HepG2 (cell line): ENCODE data around the gene SAMD10. TPM values are rescaled to one million over a fixed set of nuclear protein-coding genes. Genes with fewer than 3 reads are reported as not detected.

Experiments used
- ATAC-seq: fragments of 200-7000 bp; cut with Tn5 transposase; 3 replicates; pipeline ENCODE4 v1.9.1; 2020; ENCODE audit warnings: mild to moderate bottlenecking, moderate library complexity
- BruUV-seq: library from RNA; stranded (reverse); fragments of 400-500 nt; replicated peaks from 2 replicates; lab custom pipeline; 2021; lab: Mats Ljungman, UMichigan
- CTCF ChIA-PET: fragments of 300-600 bp; formaldehyde crosslinking; extraction: SDS; loops from one replicate; lab custom pipeline; 2021; ENCODE audit warnings: low total read pairs, inconsistent platforms, low intra/inter-chr PET ratio; lab: Yijun Ruan, JAX
- POLR2A ChIA-PET: fragments of 350-600 bp; sonication (Branson Sonifier 250); formaldehyde crosslinking; loops from one replicate; lab custom pipeline; 2020; ENCODE audit warnings: antibody characterized with exemption, inconsistent platforms; lab: Yijun Ruan, JAX
- DNase-seq: peaks from one replicate; pipeline ENCODE4 v3.0.0-alpha.2; 2015; ENCODE audit warnings: low spot score
- FAIRE-seq: peaks from 3 replicates; lab custom pipeline; 2011; peaks lifted over from hg19 to GRCh38; lab: Jason Lieb, UNC
- H2AFZ ChIP-seq: one replicate; pipeline ENCODE4 v1.6.1; 2011; ENCODE audit warnings: low read length, inconsistent platforms
- H3K27ac ChIP-seq: fragments of 300-600 bp; 3 replicates; pipeline ENCODE4 v1.8.0; 2011; ENCODE audit warnings: mixed run types, mild to moderate bottlenecking, mixed read lengths, low read length, inconsistent platforms; ENCODE audit not compliant: insufficient read depth; ENCODE audit errors: extremely low read length
- H3K27me3 ChIP-seq, 2 experiments: fragments of 200-600 bp in 1 of 2; 2 replicates in 1 of 2; 3 replicates in 1 of 2; pipeline versions ENCODE4 v1.6.0 to v1.8.0; 2011; ENCODE audit warnings: low read length in 2 of 2, mild to moderate bottlenecking in 2 of 2, moderate library complexity in 2 of 2, inconsistent platforms in 1 of 2; ENCODE audit not compliant: insufficient read depth in 2 of 2, control insufficient read depth in 1 of 2
- H3K36me3 ChIP-seq, 2 experiments: fragments of 200-600 bp in 1 of 2; replicated peaks in 1 of 2; 2 replicates in 1 of 2; 3 replicates in 1 of 2; pipeline versions ENCODE4 v1.5.1 to v1.8.0; 2011; ENCODE audit warnings: low read length in 2 of 2, inconsistent platforms in 1 of 2; ENCODE audit not compliant: insufficient read depth in 2 of 2, control insufficient read depth in 1 of 2
- H3K4me1 ChIP-seq: 2 replicates; pipeline ENCODE4 v1.5.1; 2012; ENCODE audit warnings: low read length, inconsistent platforms; ENCODE audit not compliant: insufficient read depth
- H3K4me2 ChIP-seq: 2 replicates; pipeline ENCODE4 v1.6.0; 2011; ENCODE audit warnings: low read depth, low read length, inconsistent platforms
- H3K4me3 ChIP-seq, 3 experiments: fragments of 200-600 bp in 1 of 3; sonication (generic), shearing (Covaris generic) in 1 of 3; replicated peaks in 1 of 3; 2 replicates each; pipeline ENCODE4 v1.5.1; 2011 to 2016; ENCODE audit warnings: low read length in 3 of 3, inconsistent platforms in 2 of 3, low read depth in 2 of 3, mild to moderate bottlenecking in 2 of 3, control low read depth in 1 of 3, mixed read lengths in 1 of 3; ENCODE audit not compliant: insufficient read depth in 1 of 3
- H3K79me2 ChIP-seq: one replicate; pipeline ENCODE4 v1.6.1; 2011; ENCODE audit warnings: low read length, inconsistent platforms; ENCODE audit not compliant: insufficient read depth
- H3K9ac ChIP-seq: 2 replicates; pipeline ENCODE4 v1.6.0; 2011; ENCODE audit warnings: mild to moderate bottlenecking, low read depth, low read length, inconsistent platforms; ENCODE audit not compliant: insufficient read depth
- H3K9me3 ChIP-seq: 2 replicates; pipeline ENCODE4 v1.5.1; 2012; ENCODE audit warnings: mild to moderate bottlenecking, low read length
- H4K20me1 ChIP-seq: 2 replicates; pipeline ENCODE4 v1.6.0; 2011; ENCODE audit warnings: inconsistent platforms, mild to moderate bottlenecking, low read length, moderate library complexity; ENCODE audit not compliant: insufficient read depth
- ARNT2 ChIP-seq: sonication (generic); formaldehyde crosslinking; IDR thresholded peaks from 2 replicates; pipeline ENCODE4 v1.8.0; 2022; ENCODE audit warnings: mild to moderate bottlenecking, low read depth, missing genetic modification reagents, moderate library complexity
- EEA1 ChIP-seq: sonication (generic); formaldehyde crosslinking; IDR thresholded peaks from 2 replicates; pipeline ENCODE4 v1.5.1; 2020; ENCODE audit warnings: mild to moderate bottlenecking, missing genetic modification reagents, borderline replicate concordance
- GZF1 ChIP-seq: sonication (generic); formaldehyde crosslinking; IDR thresholded peaks from 2 replicates; pipeline ENCODE4 v1.5.1; 2020; ENCODE audit warnings: mild to moderate bottlenecking, missing genetic modification reagents
- ISX ChIP-seq: sonication (generic); formaldehyde crosslinking; conservative IDR thresholded peaks from 2 replicates; pipeline ENCODE4 v1.5.0; 2020; ENCODE audit warnings: missing genetic modification reagents
- KLF15 ChIP-seq: sonication (generic); formaldehyde crosslinking; IDR thresholded peaks from 2 replicates; pipeline ENCODE4 v1.8.1; 2023; ENCODE audit warnings: borderline replicate concordance, mild to moderate bottlenecking, inconsistent platforms, missing genetic modification reagents, mixed read lengths
- RBFOX2 ChIP-seq: fragments of 200-400 bp; formaldehyde crosslinking; IDR thresholded peaks from 2 replicates; pipeline ENCODE4 v1.6.1; 2017; ENCODE audit warnings: low read depth, mild to moderate bottlenecking, low read length
- TFDP2 ChIP-seq: sonication (generic); formaldehyde crosslinking; IDR thresholded peaks from 2 replicates; pipeline ENCODE4 v1.4.0; 2020; ENCODE audit warnings: missing genetic modification reagents
- ZC3H13 ChIP-seq: sonication (generic); formaldehyde crosslinking; IDR thresholded peaks from 2 replicates; pipeline ENCODE4 v1.8.1; 2023; ENCODE audit warnings: mild to moderate bottlenecking, missing genetic modification reagents, moderate library complexity
- ZHX2 ChIP-seq, 2 experiments: sonication (generic) in 1 of 2; formaldehyde crosslinking in 1 of 2; IDR thresholded peaks; 2 replicates each; pipeline versions ENCODE4 v1.6.1 to v1.9.0; 2014 to 2022; ENCODE audit warnings: antibody characterized with exemption in 1 of 2, borderline replicate concordance in 1 of 2, inconsistent platforms in 1 of 2, low read depth in 1 of 2, missing genetic modification reagents in 1 of 2
- ZNF160 ChIP-seq: sonication (generic); formaldehyde crosslinking; IDR thresholded peaks from 2 replicates; pipeline ENCODE4 v1.8.0; 2022; ENCODE audit warnings: mild to moderate bottlenecking, inconsistent platforms, missing genetic modification reagents
- ZNF567 ChIP-seq: sonication (generic); formaldehyde crosslinking; IDR thresholded peaks from 2 replicates; pipeline ENCODE4 v1.8.1; 2023; ENCODE audit warnings: mild to moderate bottlenecking, missing genetic modification reagents, borderline replicate concordance
- ZNF678 ChIP-seq: sonication (generic); formaldehyde crosslinking; IDR thresholded peaks from 2 replicates; pipeline ENCODE4 v1.4.0; 2020; ENCODE audit warnings: mild to moderate bottlenecking, missing genetic modification reagents
- ZNF768 ChIP-seq: sonication (generic); formaldehyde crosslinking; IDR thresholded peaks from 2 replicates; pipeline ENCODE4 v1.4.0; 2020; ENCODE audit warnings: missing genetic modification reagents
- WGBS: methylation state at CpG from one replicate; pipeline ENCODE4 v1.1.6; 2017; ENCODE audit warnings: low lambda C conversion rate; 5-methylcytosine and 5-hydroxymethylcytosine counted together
- in situ Hi-C: cut with HindIII; loops from 2 replicates; pipeline ENCODE4 v1.10.0; 2017; ENCODE audit warnings: low pct_unique_long_range_greater_than_20kb; ENCODE audit not compliant: extremely low pct_ligation_motif_present
- intact Hi-C: fragments of 100-400 bp; cut with micrococcal nuclease; formaldehyde crosslinking; loops from one replicate; pipeline ENCODE4 v1.10.0; 2022; ENCODE audit not compliant: unreplicated experiment
- polyA plus RNA-seq, 8 experiments: library from polyadenylated mRNA; depleted of rRNA in 3 of 8; stranded (reverse) in 7 of 8; unstranded in 1 of 8; fragments of >200 nt; fragmentation: Illumina TruSeq in 4 of 8; extraction: Trizol in 4 of 8; gene quantifications; 2 replicates each; pipeline versions ENCODE4 v1.2.1 to v1.2.3, GENCODE V29; 2011 to 2016; ENCODE audit warnings: low read depth in 4 of 8, missing spikeins in 1 of 8, mixed read lengths in 1 of 8; ENCODE audit not compliant: insufficient read depth in 1 of 8
- total RNA-seq, 5 experiments: library from RNA; depleted of rRNA; stranded (reverse); fragments of >200 nt; fragmentation: Illumina TruSeq; extraction: Trizol; gene quantifications; 2 replicates each; pipeline ENCODE4 v1.2.3, GENCODE V29; 2016; ENCODE audit warnings: low read depth in 1 of 5
- TF ChIP-seq, protein P1 (sequence below): sonication (generic); formaldehyde crosslinking; conservative IDR thresholded peaks from 2 replicates; pipeline ENCODE4 v1.4.0; 2020; ENCODE audit warnings: missing genetic modification reagents

The SAMD10 gene
- total and polyA plus RNA-seq, 2 of the 13 experiments (the other 11 are each of a cell fraction or from before 2014, with no cell fraction given) = 6.1 to 11.0 TPM

GRCh38 chr20:64000906-64001305 is 21.5 kb upstream of the SAMD10 start (continued):
- TF ChIP-seq ZNF160 (CRISPR knock-in tag) (no peak), KLF15 (CRISPR knock-in tag) (no peak), EEA1 (no peak), TFDP2 (CRISPR knock-in tag) (no peak)
- TF ChIP-seq, protein P1, sequence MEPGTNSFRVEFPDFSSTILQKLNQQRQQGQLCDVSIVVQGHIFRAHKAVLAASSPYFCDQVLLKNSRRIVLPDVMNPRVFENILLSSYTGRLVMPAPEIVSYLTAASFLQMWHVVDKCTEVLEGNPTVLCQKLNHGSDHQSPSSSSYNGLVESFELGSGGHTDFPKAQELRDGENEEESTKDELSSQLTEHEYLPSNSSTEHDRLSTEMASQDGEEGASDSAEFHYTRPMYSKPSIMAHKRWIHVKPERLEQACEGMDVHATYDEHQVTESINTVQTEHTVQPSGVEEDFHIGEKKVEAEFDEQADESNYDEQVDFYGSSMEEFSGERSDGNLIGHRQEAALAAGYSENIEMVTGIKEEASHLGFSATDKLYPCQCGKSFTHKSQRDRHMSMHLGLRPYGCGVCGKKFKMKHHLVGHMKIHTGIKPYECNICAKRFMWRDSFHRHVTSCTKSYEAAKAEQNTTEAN = no peak

- Histone ChIP-seq H3K9me3 (no peaks in the 10 kb centered on the region), H3K4me2 (peak overlapping the region; percentile 99; the same call in 1 of the 2 replicates), H3K9ac (no peak overlapping the region; the same call in 1 of the 2 replicates), H3K27ac (no peak overlapping the region), H3K79me2 (peaks cover 27% of the 10 kb centered on the region), H3K4me3 (no peak overlapping the region), H4K20me1 (peaks cover 3% of the 10 kb centered on the region; the same call in 1 of the 2 replicates), H3K36me3 (peaks cover 22 to 50% of the 10 kb centered on the region in 2 experiments), H3K4me1 (peaks cover 34% of the 10 kb centered on the region), H2AFZ (no peak overlapping the region), H3K27me3 (no peaks in the 10 kb centered on the region; a peak in 1 of 5 replicates)
- in situ Hi-C loops = loop anchor here (5.0 kb wide), 1 partner anchor 39 kb away; no protein-coding TSS in a partner anchor
- ATAC-seq (no peak), FAIRE-seq (no peak), DNase-seq (no peak)
- ChIA-PET CTCF (no interaction called here), POLR2A (interaction anchor here (4.7 kb wide), 1 partner anchor 54 kb away, joined by 41 read pairs; the partner anchor contains the start of gene C20orf204)
- 96% methylated on average over 14 of the region's 14 CpGs for WGBS
- TF ChIP-seq ZNF768 (CRISPR knock-in tag) (peak; percentile 57; the same call in 1 of the 2 replicates), GZF1 (CRISPR knock-in tag) (no peak), ZC3H13 (CRISPR knock-in tag) (0 out of 2 replicates have a peak, but pooled peaks have one; percentile 52), ZNF678 (CRISPR knock-in tag) (no peak), ZNF567 (CRISPR knock-in tag) (peak; percentile 31; the same call in 1 of the 2 replicates), ZHX2 (IDR thresholded peaks at IDR 0.05; ENCODE audit: low read depth) (no peak), ZHX2 (CRISPR knock-in tag; IDR thresholded peaks at IDR 0.05; ENCODE audit: borderline replicate concordance) (no peak), ISX (CRISPR knock-in tag) (no peak), ARNT2 (CRISPR knock-in tag) (0 out of 2 replicates have a peak, but pooled peaks have one; percentile 8), RBFOX2 (0 out of 2 replicates have a peak, but pooled peaks have one; percentile 36)
- intact Hi-C loops = no loop called here
- no TSS peak for BruUV-seq
These were observed 3.5 kb upstream of the SAMD10 start for GRCh38 chr20:63982937-63983336.
